HepG2 (cell line): ENCODE measurements around the gene SERPINA3. TPM values are rescaled to one million over a fixed set of nuclear protein-coding genes. Genes with fewer than 3 reads are reported as not detected.

Source experiments
- ATAC-seq: fragments of 200-7000 bp; cut with Tn5 transposase; 3 replicates; pipeline ENCODE4 v1.9.1; 2020; ENCODE audit warnings: mild to moderate bottlenecking, moderate library complexity
- BruUV-seq: library from RNA; stranded (reverse); fragments of 400-500 nt; replicated peaks from 2 replicates; lab custom pipeline; 2021; lab: Mats Ljungman, UMichigan
- CTCF ChIA-PET: fragments of 300-600 bp; formaldehyde crosslinking; extraction: SDS; loops from one replicate; lab custom pipeline; 2021; ENCODE audit warnings: low total read pairs, inconsistent platforms, low intra/inter-chr PET ratio; lab: Yijun Ruan, JAX
- POLR2A ChIA-PET: fragments of 350-600 bp; sonication (Branson Sonifier 250); formaldehyde crosslinking; loops from one replicate; lab custom pipeline; 2020; ENCODE audit warnings: antibody characterized with exemption, inconsistent platforms; lab: Yijun Ruan, JAX
- DNase-seq: peaks from one replicate; pipeline ENCODE4 v3.0.0-alpha.2; 2015; ENCODE audit warnings: low spot score
- FAIRE-seq: peaks from 3 replicates; lab custom pipeline; 2011; peaks lifted over from hg19 to GRCh38; lab: Jason Lieb, UNC
- H2AFZ ChIP-seq: one replicate; pipeline ENCODE4 v1.6.1; 2011; ENCODE audit warnings: low read length, inconsistent platforms
- H3K27ac ChIP-seq: fragments of 300-600 bp; 3 replicates; pipeline ENCODE4 v1.8.0; 2011; ENCODE audit warnings: mixed run types, mild to moderate bottlenecking, mixed read lengths, low read length, inconsistent platforms; ENCODE audit not compliant: insufficient read depth; ENCODE audit errors: extremely low read length
- H3K27me3 ChIP-seq, 2 experiments: fragments of 200-600 bp in 1 of 2; 2 replicates in 1 of 2; 3 replicates in 1 of 2; pipeline versions ENCODE4 v1.6.0 to v1.8.0; 2011; ENCODE audit warnings: low read length in 2 of 2, mild to moderate bottlenecking in 2 of 2, moderate library complexity in 2 of 2, inconsistent platforms in 1 of 2; ENCODE audit not compliant: insufficient read depth in 2 of 2, control insufficient read depth in 1 of 2
- H3K36me3 ChIP-seq, 2 experiments: fragments of 200-600 bp in 1 of 2; replicated peaks in 1 of 2; 2 replicates in 1 of 2; 3 replicates in 1 of 2; pipeline versions ENCODE4 v1.5.1 to v1.8.0; 2011; ENCODE audit warnings: low read length in 2 of 2, inconsistent platforms in 1 of 2; ENCODE audit not compliant: insufficient read depth in 2 of 2, control insufficient read depth in 1 of 2
- H3K4me1 ChIP-seq: 2 replicates; pipeline ENCODE4 v1.5.1; 2012; ENCODE audit warnings: low read length, inconsistent platforms; ENCODE audit not compliant: insufficient read depth
- H3K4me2 ChIP-seq: 2 replicates; pipeline ENCODE4 v1.6.0; 2011; ENCODE audit warnings: low read depth, low read length, inconsistent platforms
- H3K4me3 ChIP-seq, 3 experiments: fragments of 200-600 bp in 1 of 3; sonication (generic), shearing (Covaris generic) in 1 of 3; replicated peaks in 1 of 3; 2 replicates each; pipeline ENCODE4 v1.5.1; 2011 to 2016; ENCODE audit warnings: low read length in 3 of 3, inconsistent platforms in 2 of 3, low read depth in 2 of 3, mild to moderate bottlenecking in 2 of 3, control low read depth in 1 of 3, mixed read lengths in 1 of 3; ENCODE audit not compliant: insufficient read depth in 1 of 3
- H3K79me2 ChIP-seq: one replicate; pipeline ENCODE4 v1.6.1; 2011; ENCODE audit warnings: low read length, inconsistent platforms; ENCODE audit not compliant: insufficient read depth
- H3K9ac ChIP-seq: 2 replicates; pipeline ENCODE4 v1.6.0; 2011; ENCODE audit warnings: mild to moderate bottlenecking, low read depth, low read length, inconsistent platforms; ENCODE audit not compliant: insufficient read depth
- H3K9me3 ChIP-seq: 2 replicates; pipeline ENCODE4 v1.5.1; 2012; ENCODE audit warnings: mild to moderate bottlenecking, low read length
- H4K20me1 ChIP-seq: 2 replicates; pipeline ENCODE4 v1.6.0; 2011; ENCODE audit warnings: inconsistent platforms, mild to moderate bottlenecking, low read length, moderate library complexity; ENCODE audit not compliant: insufficient read depth
- ELF4 ChIP-seq: sonication (generic); formaldehyde crosslinking; IDR thresholded peaks from 2 replicates; pipeline ENCODE4 v1.5.0; 2020; ENCODE audit warnings: missing genetic modification reagents, mild to moderate bottlenecking, moderate library complexity, borderline replicate concordance
- FIP1L1 ChIP-seq: fragments of 200-400 bp; formaldehyde crosslinking; IDR thresholded peaks from 2 replicates; pipeline ENCODE4 v1.6.1; 2018; ENCODE audit warnings: low read depth, mild to moderate bottlenecking, low read length, moderate library complexity, borderline replicate concordance; ENCODE audit not compliant: insufficient read depth
- POLR2G ChIP-seq: fragments of 200-400 bp; formaldehyde crosslinking; IDR thresholded peaks from 2 replicates; pipeline ENCODE4 v1.6.1; 2018; ENCODE audit warnings: mild to moderate bottlenecking, low read depth, low read length, moderate library complexity
- WIZ ChIP-seq: sonication (generic); formaldehyde crosslinking; IDR thresholded peaks from 2 replicates; pipeline ENCODE4 v1.5.1; 2020; ENCODE audit warnings: mild to moderate bottlenecking, missing genetic modification reagents
- ZNF12 ChIP-seq: sonication (generic); formaldehyde crosslinking; IDR thresholded peaks from 2 replicates; pipeline ENCODE4 v1.5.0; 2020; ENCODE audit warnings: missing genetic modification reagents
- whole genome bisulfite sequencing: methylation state at CpG from one replicate; pipeline ENCODE4 v1.1.6; 2017; ENCODE audit warnings: low lambda C conversion rate; 5-methylcytosine and 5-hydroxymethylcytosine counted together
- in situ Hi-C: cut with HindIII; loops from 2 replicates; pipeline ENCODE4 v1.10.0; 2017; ENCODE audit warnings: low pct_unique_long_range_greater_than_20kb; ENCODE audit not compliant: extremely low pct_ligation_motif_present
- intact Hi-C: fragments of 100-400 bp; cut with micrococcal nuclease; formaldehyde crosslinking; loops from one replicate; pipeline ENCODE4 v1.10.0; 2022; ENCODE audit not compliant: unreplicated experiment
- polyA plus RNA-seq, 8 experiments: library from polyadenylated mRNA; depleted of rRNA in 3 of 8; stranded (reverse) in 7 of 8; unstranded in 1 of 8; fragments of >200 nt; fragmentation: Illumina TruSeq in 4 of 8; extraction: Trizol in 4 of 8; gene quantifications; 2 replicates each; pipeline versions ENCODE4 v1.2.1 to v1.2.3, GENCODE V29; 2011 to 2016; ENCODE audit warnings: low read depth in 4 of 8, missing spikeins in 1 of 8, mixed read lengths in 1 of 8; ENCODE audit not compliant: insufficient read depth in 1 of 8
- total RNA-seq, 5 experiments: library from RNA; depleted of rRNA; stranded (reverse); fragments of >200 nt; fragmentation: Illumina TruSeq; extraction: Trizol; gene quantifications; 2 replicates each; pipeline ENCODE4 v1.2.3, GENCODE V29; 2016; ENCODE audit warnings: low read depth in 1 of 5

SERPINA3 gene
- total and polyA plus RNA-seq, 2 of the 13 experiments (the other 11 are each of a cell fraction or from before 2014, with no cell fraction given): 825 to 2,200 TPM

- Histone ChIP-seq H3K36me3 (no peaks in the 10 kb centered on the region), H2AFZ (no peak overlapping the region), H3K79me2 (no peaks in the 10 kb centered on the region), H3K4me1 (peaks cover 44% of the 10 kb centered on the region), H4K20me1 (no peaks in the 10 kb centered on the region)
- in situ Hi-C loops: no loop called here
- WGBS: 65% methylated on average over 10 of the region's 11 CpGs
- DNase-seq (no peak), ATAC-seq (no peak), FAIRE-seq (no peak)
- CTCF ChIA-PET: no interaction called here
- POLR2A ChIA-PET: interaction anchor here (2.2 kb wide), 1 partner anchor 56 kb away, joined by 10 read pairs; no protein-coding TSS in a partner anchor
- intact Hi-C loops: loop anchor here (2.0 kb wide), 2 partner anchors 18 to 26 kb away; no protein-coding TSS in a partner anchor
- TF ChIP-seq POLR2G: no peak
- no peak for TF ChIP-seq FIP1L1
- TF ChIP-seq, all 625 proteins: peak for 0
- no peak overlapping the region for H3K9ac ChIP-seq
- H3K27ac ChIP-seq: no peak overlapping the region
- H3K9me3 ChIP-seq: no peaks in the 10 kb centered on the region
- no peak overlapping the region for H3K4me3 ChIP-seq
- no peak overlapping the region for H3K4me2 ChIP-seq
- no TSS peak for BruUV-seq
- peaks cover 0 to under 1% of the 10 kb centered on the region in 2 experiments; a peak in 1 of 5 replicates for H3K27me3 ChIP-seq
These were observed 43.0 kb downstream of the SERPINA3 start for GRCh38 chr14:94655169-94655710.

- FAIRE-seq (no peak), DNase-seq (no peak), ATAC-seq (no peak)
- Histone ChIP-seq H3K4me1 (peaks cover 36% of the 10 kb centered on the region), H2AFZ (no peak overlapping the region), H4K20me1 (no peaks in the 10 kb centered on the region), H3K9ac (no peak overlapping the region), H3K27ac (no peak overlapping the region), H3K4me3 (no peak overlapping the region), H3K36me3 (no peaks in the 10 kb centered on the region), H3K9me3 (no peaks in the 10 kb centered on the region), H3K27me3 (peaks cover 0 to 7% of the 10 kb centered on the region in 2 experiments; a peak in 1 of 5 replicates), H3K79me2 (no peaks in the 10 kb centered on the region), H3K4me2 (no peak overlapping the region)
- TF ChIP-seq ZNF12: peak; percentile 93
- TF ChIP-seq ELF4 (CRISPR knock-in tag): no peak
- no peak for TF ChIP-seq WIZ (CRISPR knock-in tag)
- POLR2A ChIA-PET: no interaction called here
- in situ Hi-C loops: no loop called here
- 75% methylated on average over 4 of the region's 4 CpGs for WGBS
- CTCF ChIA-PET: no interaction called here
- intact Hi-C loops: no loop called here
- BruUV-seq: no TSS peak
These were observed 43.9 kb downstream of the SERPINA3 start for GRCh38 chr14:94656043-94656442.
